Measurements from ENCODE around the gene KLRC4. TPM values are rescaled to one million over a fixed set of nuclear protein-coding genes. Genes with fewer than 3 reads are reported as not detected.
"Not testable (repeated sequence)": the region's sequence is repeated elsewhere in the genome, so short reads cannot be mapped to it uniquely, and the experiment has no call there.

Gene KLRC4
- polyA plus RNA-seq, 3 donors = not detected

GRCh38 chr12:10448236-10448635, 38.7 kb upstream of the KLRC4 start:
- H3K4me2 ChIP-seq (replicated peaks; ENCODE audit: extremely low read depth, low read length, poor library complexity, severe bottlenecking) = no peak overlapping the region
- H3K27ac ChIP-seq (ENCODE audit: low read depth in 1 of 2, low read length in 2 of 2) = no peak overlapping the region
- TF ChIP-seq CTCF (IDR thresholded peaks at IDR 0.05) = no peak
- H3K36me3 ChIP-seq (replicated peaks in 1 of 2; ENCODE audit: control insufficient read depth in 1 of 2, insufficient read depth in 2 of 2, low read length in 2 of 2) = no peaks in the 10 kb centered on the region
- Mint-ChIP-seq H3K27me3 (ENCODE audit: low read depth in 3 of 3) (peaks cover 0 to 6% (median 2%) of the 10 kb centered on the region in 3 donors), H3K27ac (no peak overlapping the region), H3K9me3 (peaks cover 0 to 4% (median 0%) of the 10 kb centered on the region in 7 donors), H3K4me3 (no peak overlapping the region), H3K4me1 (no peaks in the 10 kb centered on the region), H3K36me3 (no peaks in the 10 kb centered on the region)
- H3K9me3 ChIP-seq (replicated peaks in 1 of 2; ENCODE audit: control insufficient read depth in 1 of 2, insufficient read depth in 1 of 2, low read length in 2 of 2) = no peaks in the 10 kb centered on the region
- WGBS (ENCODE audit: insufficient coverage) = no CpG with 5 or more reads among the region's 4 CpGs
- H3K9ac ChIP-seq (ENCODE audit: insufficient read depth, low read length, poor library complexity, severe bottlenecking) = no peak overlapping the region
- H4K20me1 ChIP-seq (ENCODE audit: insufficient read depth, low read length) = no peaks in the 10 kb centered on the region
- no peak overlapping the region for H3K4me3 ChIP-seq (replicated peaks in 1 of 3; ENCODE audit: low read depth in 2 of 3, low read length in 3 of 3)
- no peaks in the 10 kb centered on the region for H3K79me2 ChIP-seq (ENCODE audit: insufficient read depth, low read length)
- H3K27me3 ChIP-seq (ENCODE audit: control insufficient read depth in 2 of 2, insufficient read depth in 2 of 2, low read length in 2 of 2) = no peaks in the 10 kb centered on the region
- H2AFZ ChIP-seq (ENCODE audit: insufficient read depth, low read depth, low read length, poor library complexity, severe bottlenecking) = no peak overlapping the region
- intact Hi-C loops (cut with micrococcal nuclease) = no loop called here
- no peaks in the 10 kb centered on the region for H3K4me1 ChIP-seq (ENCODE audit: control insufficient read depth in 1 of 2, insufficient read depth in 2 of 2, low read length in 2 of 2)
- DNase-seq = no peak

GRCh38 chr12:10446052-10446451, 36.5 kb upstream of the KLRC4 start:
- intact Hi-C loops (cut with micrococcal nuclease); H3K4me3 Mint-ChIP-seq; H3K4me2 ChIP-seq (replicated peaks; ENCODE audit: extremely low read depth, low read length, poor library complexity, severe bottlenecking); H2AFZ ChIP-seq (ENCODE audit: insufficient read depth, low read depth, low read length, poor library complexity, severe bottlenecking); H3K27ac ChIP-seq (ENCODE audit: low read depth in 1 of 2, low read length in 2 of 2); DNase-seq; H3K4me3 ChIP-seq (replicated peaks in 1 of 3; ENCODE audit: low read depth in 2 of 3, low read length in 3 of 3); H3K9me3 ChIP-seq (replicated peaks in 1 of 2; ENCODE audit: control insufficient read depth in 1 of 2, insufficient read depth in 1 of 2, low read length in 2 of 2); H3K27me3 ChIP-seq (ENCODE audit: control insufficient read depth in 2 of 2, insufficient read depth in 2 of 2, low read length in 2 of 2); H3K36me3 Mint-ChIP-seq; H3K79me2 ChIP-seq (ENCODE audit: insufficient read depth, low read length); H4K20me1 ChIP-seq (ENCODE audit: insufficient read depth, low read length); H3K36me3 ChIP-seq (replicated peaks in 1 of 2; ENCODE audit: control insufficient read depth in 1 of 2, insufficient read depth in 2 of 2, low read length in 2 of 2); H3K27me3 Mint-ChIP-seq (ENCODE audit: low read depth in 3 of 3); H3K9me3 Mint-ChIP-seq; H3K27ac Mint-ChIP-seq; H3K4me1 Mint-ChIP-seq; H3K9ac ChIP-seq (ENCODE audit: insufficient read depth, low read length, poor library complexity, severe bottlenecking); H3K4me1 ChIP-seq (ENCODE audit: control insufficient read depth in 1 of 2, insufficient read depth in 2 of 2, low read length in 2 of 2): not testable (repeated sequence)
- no CpG with 5 or more reads among the region's 5 CpGs for WGBS (ENCODE audit: insufficient coverage)

- H3K36me3 Mint-ChIP-seq; H3K4me3 Mint-ChIP-seq; H3K9me3 ChIP-seq (replicated peaks in 1 of 2; ENCODE audit: control insufficient read depth in 1 of 2, insufficient read depth in 1 of 2, low read length in 2 of 2); H3K4me1 Mint-ChIP-seq; H3K36me3 ChIP-seq (replicated peaks in 1 of 2; ENCODE audit: control insufficient read depth in 1 of 2, insufficient read depth in 2 of 2, low read length in 2 of 2); H3K27me3 ChIP-seq (ENCODE audit: control insufficient read depth in 2 of 2, insufficient read depth in 2 of 2, low read length in 2 of 2); H4K20me1 ChIP-seq (ENCODE audit: insufficient read depth, low read length); H3K27ac ChIP-seq (ENCODE audit: low read depth in 1 of 2, low read length in 2 of 2); H3K27ac Mint-ChIP-seq; H3K4me2 ChIP-seq (replicated peaks; ENCODE audit: extremely low read depth, low read length, poor library complexity, severe bottlenecking); H3K27me3 Mint-ChIP-seq (ENCODE audit: low read depth in 3 of 3); DNase-seq; H3K4me3 ChIP-seq (replicated peaks in 1 of 3; ENCODE audit: low read depth in 2 of 3, low read length in 3 of 3); H3K9ac ChIP-seq (ENCODE audit: insufficient read depth, low read length, poor library complexity, severe bottlenecking); H3K79me2 ChIP-seq (ENCODE audit: insufficient read depth, low read length); intact Hi-C loops (cut with micrococcal nuclease); H3K9me3 Mint-ChIP-seq; H2AFZ ChIP-seq (ENCODE audit: insufficient read depth, low read depth, low read length, poor library complexity, severe bottlenecking); H3K4me1 ChIP-seq (ENCODE audit: control insufficient read depth in 1 of 2, insufficient read depth in 2 of 2, low read length in 2 of 2): not testable (repeated sequence)
- 94% methylated on average over 3 of the region's 8 CpGs for WGBS (ENCODE audit: insufficient coverage)
Observed at GRCh38 chr12:10441144-10441543, 31.6 kb upstream of the KLRC4 start.

- H3K9me3 ChIP-seq (replicated peaks in 1 of 2; ENCODE audit: control insufficient read depth in 1 of 2, insufficient read depth in 1 of 2, low read length in 2 of 2); H3K27ac ChIP-seq (ENCODE audit: low read depth in 1 of 2, low read length in 2 of 2); H2AFZ ChIP-seq (ENCODE audit: insufficient read depth, low read depth, low read length, poor library complexity, severe bottlenecking); H3K4me2 ChIP-seq (replicated peaks; ENCODE audit: extremely low read depth, low read length, poor library complexity, severe bottlenecking); H3K27me3 Mint-ChIP-seq (ENCODE audit: low read depth in 3 of 3); intact Hi-C loops (cut with micrococcal nuclease); H4K20me1 ChIP-seq (ENCODE audit: insufficient read depth, low read length); H3K9me3 Mint-ChIP-seq; H3K36me3 Mint-ChIP-seq; H3K79me2 ChIP-seq (ENCODE audit: insufficient read depth, low read length); H3K4me3 ChIP-seq (replicated peaks in 1 of 3; ENCODE audit: low read depth in 2 of 3, low read length in 3 of 3); H3K36me3 ChIP-seq (replicated peaks in 1 of 2; ENCODE audit: control insufficient read depth in 1 of 2, insufficient read depth in 2 of 2, low read length in 2 of 2); DNase-seq; H3K4me1 ChIP-seq (ENCODE audit: control insufficient read depth in 1 of 2, insufficient read depth in 2 of 2, low read length in 2 of 2); H3K27me3 ChIP-seq (ENCODE audit: control insufficient read depth in 2 of 2, insufficient read depth in 2 of 2, low read length in 2 of 2); H3K9ac ChIP-seq (ENCODE audit: insufficient read depth, low read length, poor library complexity, severe bottlenecking); H3K4me3 Mint-ChIP-seq; H3K4me1 Mint-ChIP-seq; H3K27ac Mint-ChIP-seq: not testable (repeated sequence)
- no CpG with 5 or more reads among the region's 2 CpGs for WGBS (ENCODE audit: insufficient coverage)
Observed at GRCh38 chr12:10439608-10440274, 30.2 kb upstream of the KLRC4 start.
